HG03139 (cell line): ENCODE data around the gene NCKAP5.

ENCODE experiments used
- ATAC-seq: cut with Tn5 transposase; IDR thresholded peaks from one replicate; pipeline ENCODE4 v1.9.1; 2021; ENCODE audit not compliant: unreplicated experiment

The NCKAP5 gene

DNA sequence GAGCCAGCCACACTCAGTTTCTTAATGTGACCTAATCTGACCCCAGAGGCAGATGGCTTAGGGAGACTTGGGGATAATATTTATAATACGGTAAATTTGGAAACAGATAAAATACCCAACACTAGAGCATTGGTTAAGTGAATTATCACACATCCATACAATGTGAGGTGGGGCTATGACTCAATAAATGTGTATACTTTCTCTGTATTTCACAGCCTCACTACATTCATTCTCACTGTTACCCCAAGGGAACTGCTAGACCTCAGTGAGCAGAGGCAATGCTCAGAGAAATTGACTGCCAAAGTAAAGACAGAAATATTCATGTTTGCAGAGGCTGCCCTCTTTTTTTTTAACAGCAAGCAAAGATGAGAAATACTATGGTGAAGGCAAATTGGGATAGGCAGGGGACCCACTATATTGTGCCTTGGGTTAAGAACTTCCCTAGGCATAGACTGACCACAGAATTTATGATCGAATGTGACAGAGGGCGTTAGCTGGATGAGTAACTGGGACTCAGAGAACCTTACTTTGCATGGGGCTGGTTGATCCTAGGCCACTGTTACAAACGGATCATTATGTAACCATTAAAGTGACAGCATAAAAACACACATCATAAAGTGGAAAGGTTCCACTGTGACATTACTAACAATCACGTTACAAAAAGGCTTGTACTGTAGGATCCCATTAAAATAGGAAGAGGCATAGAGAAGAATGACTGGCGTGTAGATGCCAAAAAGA, 652.3 kb downstream of the NCKAP5 start:
- ATAC-seq, result no peak

DNA sequence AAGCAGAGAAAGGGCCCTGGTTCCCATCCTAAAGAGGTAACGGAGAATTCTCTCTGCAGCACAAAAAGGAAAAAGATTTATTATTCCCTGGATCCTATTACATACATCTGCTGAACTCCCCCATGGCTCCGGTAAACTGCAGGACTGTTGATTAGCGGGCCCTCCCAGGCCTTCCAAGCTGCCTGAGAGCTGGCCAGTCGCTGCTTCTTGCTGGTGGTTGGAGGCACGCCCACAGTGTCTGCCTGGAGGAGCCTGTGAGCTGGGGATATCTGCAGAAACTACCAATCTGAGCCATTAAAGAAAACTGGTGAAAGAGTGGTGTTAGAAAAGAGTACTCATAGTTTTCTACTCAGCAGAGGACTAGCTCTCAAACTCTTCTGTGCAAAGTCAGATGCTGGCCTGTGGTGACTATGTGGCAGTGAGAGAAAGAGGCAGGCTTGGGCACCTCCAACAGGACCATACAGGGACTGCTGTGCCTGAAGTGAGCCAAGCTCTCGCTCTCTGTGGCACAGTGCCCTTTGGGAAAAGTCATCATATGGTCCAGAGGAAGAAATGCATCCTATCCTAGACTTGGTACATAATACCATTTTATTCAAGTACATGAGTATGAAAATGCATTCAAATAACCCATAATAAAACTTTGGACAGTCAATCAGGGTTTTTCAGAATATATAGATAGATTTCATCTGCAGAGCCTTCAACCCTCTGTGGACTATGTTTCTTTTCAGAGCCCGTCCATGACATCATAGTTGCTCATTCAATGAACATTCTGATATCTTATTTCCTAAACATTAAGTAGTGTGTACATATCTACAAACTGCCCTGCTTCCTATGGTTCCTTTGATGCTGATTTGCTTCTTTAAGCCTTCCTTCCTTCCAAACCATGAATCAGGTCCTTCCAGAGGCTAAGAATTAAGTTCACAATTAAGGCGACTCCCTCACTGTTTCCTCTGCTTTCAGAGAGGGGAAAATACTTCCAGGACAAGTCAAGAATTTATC, 656.2 kb downstream of the NCKAP5 start:
- ATAC-seq, result no peak

DNA sequence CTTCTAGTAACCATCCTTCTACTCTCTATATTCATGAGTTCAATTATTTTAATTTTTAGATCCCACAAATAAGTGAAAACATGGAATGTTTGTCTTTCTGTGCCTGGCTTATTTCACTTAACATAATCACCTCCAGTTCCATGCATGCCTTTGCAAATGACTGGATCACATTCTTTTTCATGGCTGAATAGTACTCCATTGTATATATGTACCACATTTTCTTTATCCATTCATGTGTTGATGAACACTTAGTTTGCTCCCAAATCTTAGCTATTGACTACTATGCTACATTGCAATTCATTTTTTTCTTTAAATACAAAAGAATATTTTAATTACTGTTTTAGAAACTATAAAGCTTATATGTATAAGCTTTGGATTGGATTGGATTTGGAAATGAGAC, 657.8 kb downstream of the NCKAP5 start:
- no peak for ATAC-seq

DNA sequence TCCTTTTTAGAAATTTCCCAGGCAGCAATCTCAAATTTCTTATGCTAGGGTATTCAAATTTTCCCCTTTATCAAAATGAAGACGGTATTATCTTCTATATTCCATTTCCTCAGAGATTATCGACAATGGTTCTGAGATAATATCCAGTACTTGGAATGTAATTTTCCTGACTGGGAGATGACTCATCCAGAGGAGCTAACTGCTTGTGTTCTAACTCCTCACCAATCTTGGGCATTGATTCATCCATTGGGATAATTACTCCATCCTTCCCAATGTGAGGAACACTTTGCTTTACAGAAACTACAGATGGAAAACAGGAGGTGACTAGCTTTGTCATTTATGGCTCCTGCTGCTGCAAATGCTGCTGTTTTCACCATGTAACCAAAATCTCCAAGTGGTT, 658.8 kb downstream of the NCKAP5 start:
- no peak for ATAC-seq

DNA sequence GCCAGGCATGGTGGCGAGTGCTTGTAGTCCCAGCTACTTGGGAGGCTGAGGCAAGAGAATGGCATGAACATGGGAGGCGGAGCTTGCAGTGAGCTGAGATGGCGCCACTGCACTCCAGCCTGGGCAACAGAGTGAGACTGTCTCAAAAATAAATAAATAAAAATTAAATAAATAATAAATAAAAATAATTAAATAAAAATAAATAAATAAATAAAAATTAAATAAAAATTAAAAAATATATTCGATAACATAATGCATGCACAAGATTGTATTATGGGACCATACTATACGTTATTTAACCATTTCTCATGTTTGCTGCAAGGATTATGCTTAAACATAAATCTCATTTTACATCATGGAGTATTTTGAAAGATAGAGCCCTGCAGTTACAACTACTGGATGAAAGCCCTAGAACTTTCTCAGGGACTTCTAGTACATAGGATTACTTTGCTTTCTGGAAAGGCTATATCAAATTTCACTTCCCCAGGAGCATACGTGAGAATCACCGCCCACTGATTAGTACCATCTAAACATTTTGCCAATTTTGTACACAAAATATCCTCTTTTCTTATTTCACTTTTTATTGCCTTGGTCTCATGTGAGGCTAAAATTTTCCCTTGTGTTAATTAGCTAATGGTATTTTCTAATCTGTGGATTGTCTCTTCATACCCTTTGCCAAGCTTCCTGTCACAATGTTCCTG, 664.0 kb downstream of the NCKAP5 start:
- ATAC-seq, result no peak

DNA sequence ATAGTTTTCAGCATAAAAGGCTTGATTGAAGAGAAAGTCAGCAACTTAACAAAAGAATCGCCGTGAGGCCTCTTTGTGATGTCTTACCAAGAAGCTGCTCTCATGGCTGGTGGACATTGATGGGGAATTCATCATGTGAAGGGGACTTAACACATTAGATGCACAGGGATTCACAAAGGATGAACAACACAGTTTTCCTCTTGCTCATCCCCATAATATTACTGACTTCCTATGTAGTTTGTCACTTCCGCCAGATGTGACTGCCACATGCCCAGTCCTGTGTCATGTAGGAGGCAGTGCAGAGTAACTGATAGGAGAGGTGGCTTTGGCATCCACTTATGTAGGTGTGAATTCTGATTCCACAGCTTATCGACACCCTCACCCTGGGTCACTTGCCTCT, 665.6 kb downstream of the NCKAP5 start:
- ATAC-seq, result no peak

DNA sequence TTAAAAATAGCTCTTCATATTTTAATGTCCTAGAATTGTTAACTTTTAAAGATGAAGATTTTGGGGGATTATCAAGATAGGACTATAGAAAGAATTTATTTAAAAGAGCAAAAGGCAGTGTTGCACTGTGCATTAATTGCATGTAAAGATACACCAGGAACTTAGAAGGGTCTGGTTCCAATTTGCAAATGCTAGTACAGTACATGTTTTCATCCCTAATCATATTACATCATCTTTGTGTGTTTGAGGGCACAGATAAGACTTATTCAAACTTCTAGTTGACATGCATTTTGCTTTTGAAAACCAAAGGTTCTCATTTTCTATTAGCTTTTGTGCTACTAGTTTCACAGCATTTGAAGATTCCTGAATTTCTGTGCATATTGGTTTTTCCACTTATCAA, 666.6 kb downstream of the NCKAP5 start:
- no peak for ATAC-seq

DNA sequence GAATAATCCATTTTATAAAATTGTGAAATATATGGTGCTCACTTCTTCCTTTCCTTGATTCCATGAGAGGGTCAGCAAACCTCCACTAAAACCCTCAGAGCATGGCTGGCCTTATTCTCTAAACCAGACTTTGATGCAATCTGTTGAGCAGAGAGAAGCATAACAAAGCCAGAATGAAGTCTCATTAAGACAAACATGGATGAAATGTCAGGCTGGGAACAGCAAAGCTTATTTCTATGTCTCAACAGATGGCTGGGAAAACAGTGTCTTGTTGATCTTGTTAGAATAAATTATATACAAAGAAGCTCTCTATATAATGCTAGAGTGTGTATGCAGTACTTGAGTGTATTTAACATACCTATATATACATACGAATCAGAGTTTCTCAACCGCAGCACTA, 671.2 kb downstream of the NCKAP5 start:
- no peak for ATAC-seq

DNA sequence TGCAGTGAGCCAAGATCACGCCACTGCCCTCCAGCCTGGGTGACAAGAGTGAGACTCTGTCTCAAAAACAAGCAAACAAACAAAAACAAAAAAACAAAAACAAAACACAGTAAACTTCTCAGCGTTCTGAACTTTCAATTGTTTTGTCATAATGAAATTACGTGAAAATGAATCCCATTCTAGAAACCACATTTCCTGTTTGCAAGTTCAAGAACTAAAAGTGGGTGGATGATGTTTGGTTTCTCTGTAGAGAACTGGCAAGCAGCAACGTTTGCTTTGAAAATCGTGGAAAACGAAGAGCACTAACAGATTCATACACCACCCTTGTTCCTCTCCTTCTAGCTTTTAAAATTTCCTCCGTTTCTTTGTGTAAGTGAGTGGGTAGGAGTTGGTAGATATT, 672.2 kb downstream of the NCKAP5 start:
- no peak for ATAC-seq

DNA sequence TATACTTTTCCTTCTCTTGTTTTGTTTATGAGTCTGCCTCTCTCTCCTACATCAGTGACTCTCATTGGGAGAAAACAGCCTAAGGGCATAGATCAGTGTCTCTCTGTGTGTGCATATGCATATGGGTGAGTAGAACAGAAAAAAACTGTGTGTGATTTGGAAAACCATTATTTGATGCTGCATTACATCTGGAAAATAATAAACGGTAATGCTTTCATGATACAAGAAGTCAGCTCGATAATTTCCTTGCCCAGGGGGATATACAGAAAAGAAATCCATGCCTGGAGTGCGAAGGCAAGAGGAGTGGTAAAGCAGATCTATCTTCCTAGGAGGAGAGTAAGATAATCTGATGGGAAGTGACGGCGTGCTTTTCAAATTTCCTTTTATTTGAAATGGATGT, 676.8 kb downstream of the NCKAP5 start:
- no peak for ATAC-seq

DNA sequence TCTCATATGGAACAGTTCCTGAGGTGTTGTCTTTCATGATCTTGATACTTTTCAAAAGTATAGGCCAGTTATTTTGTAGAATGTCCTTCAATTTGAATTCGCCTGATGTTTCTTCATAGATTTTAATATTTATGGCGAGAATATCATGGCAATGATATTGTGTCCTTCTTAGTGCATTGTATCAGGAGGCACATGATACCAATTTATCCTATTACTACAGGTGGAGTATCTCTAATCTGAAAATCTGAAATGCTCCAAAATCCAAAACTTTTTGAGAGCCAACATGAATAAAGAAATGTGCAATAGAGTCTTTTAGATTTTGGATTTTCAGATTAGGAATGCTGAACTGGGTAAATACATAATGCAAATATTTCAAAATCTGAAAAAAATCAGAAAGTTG, 681.7 kb downstream of the NCKAP5 start:
- no peak for ATAC-seq

DNA sequence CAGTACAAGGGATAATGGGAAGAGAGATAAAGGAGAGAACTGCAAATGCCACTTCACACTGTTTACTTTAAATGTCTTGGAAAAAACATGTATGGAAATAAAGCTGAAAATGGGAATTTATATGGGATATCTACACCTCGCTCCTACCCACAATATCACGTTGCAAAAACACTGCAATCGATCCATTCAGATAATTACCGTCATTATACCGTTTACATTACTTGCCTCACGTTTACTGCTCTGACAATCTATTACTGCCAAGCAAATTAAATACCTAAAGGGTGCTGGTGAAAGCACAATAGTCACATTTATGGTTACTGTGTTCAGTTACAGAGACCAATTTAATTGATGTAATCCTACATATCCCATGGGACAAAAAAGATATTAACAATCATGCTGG, 683.6 kb downstream of the NCKAP5 start:
- ATAC-seq, result no peak

DNA sequence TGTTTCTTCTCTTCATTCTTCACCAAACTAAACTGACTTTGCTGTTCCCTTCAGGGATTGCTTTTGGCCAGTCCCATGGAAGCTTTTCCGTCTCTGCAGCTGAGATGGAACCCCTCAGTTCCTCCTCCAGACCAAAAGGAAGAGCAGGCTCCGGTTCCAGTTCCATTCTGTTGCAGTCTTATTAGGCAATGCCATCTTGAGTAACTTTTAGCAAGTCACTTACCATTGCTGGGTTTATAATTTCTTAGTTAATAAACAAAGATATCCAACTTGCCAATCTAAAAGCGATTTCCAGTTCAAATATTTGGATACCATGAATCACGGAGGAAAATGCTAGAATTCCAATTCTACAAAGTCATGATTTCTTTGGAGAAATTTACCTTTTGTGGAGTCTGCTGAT, 684.0 kb downstream of the NCKAP5 start:
- no peak for ATAC-seq

DNA sequence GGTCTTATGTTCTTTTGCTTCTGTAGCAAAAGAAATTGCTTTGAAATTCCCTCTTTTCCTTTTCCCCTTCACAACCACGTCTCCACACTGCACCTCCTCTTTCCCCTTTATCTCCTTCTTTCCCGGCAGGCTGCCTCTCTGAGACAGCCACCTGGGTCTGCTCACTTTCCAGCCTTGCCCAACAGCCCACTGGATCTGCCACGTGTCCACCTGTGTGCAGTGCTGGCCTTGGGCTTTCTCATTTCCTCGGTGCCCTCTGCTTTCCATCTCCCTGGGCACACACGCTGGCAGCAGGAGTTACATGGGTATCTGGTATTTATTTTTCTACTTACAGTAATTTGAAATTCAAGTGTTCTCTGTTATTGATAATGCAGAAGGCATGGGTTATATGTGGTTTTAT, 684.8 kb downstream of the NCKAP5 start:
- ATAC-seq, result no peak

DNA sequence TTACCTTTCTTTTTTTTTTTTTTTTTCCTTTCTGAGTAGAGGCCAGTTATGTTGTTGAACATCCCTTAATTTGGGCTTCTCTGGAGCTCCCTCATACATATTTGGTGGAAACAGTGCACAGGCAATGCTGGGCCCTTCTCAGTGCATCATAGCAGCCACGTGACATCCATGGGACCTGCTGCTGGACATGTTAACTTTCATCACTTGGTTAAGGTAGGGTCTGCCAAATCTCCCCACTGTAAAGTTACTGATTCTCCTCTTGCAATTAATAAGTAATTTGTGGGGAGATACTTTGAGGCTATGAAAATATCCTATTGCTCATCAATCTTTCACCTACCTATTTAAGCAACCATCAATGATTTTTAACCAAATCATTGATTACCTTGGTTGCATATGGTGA, 686.7 kb downstream of the NCKAP5 start:
- no peak for ATAC-seq

DNA sequence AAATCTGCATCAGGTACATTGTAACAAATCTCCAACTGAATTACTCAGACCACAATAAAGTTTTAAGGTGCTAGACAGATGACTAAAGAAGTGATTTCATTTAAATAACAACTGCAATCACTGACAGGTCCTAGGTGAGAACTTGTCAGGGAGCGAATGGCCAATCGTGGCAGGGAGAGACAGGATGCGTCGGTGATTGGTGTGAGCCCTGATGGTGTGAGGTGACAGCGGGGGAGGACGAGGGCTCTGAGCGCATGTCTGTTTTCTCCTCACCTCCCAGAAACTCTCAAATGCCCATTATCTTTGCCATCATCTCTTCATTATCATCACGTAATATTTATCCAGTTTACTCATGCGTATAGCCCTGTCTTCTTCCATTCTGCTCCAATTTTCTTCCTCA, 690.3 kb downstream of the NCKAP5 start:
- ATAC-seq, result no peak

DNA sequence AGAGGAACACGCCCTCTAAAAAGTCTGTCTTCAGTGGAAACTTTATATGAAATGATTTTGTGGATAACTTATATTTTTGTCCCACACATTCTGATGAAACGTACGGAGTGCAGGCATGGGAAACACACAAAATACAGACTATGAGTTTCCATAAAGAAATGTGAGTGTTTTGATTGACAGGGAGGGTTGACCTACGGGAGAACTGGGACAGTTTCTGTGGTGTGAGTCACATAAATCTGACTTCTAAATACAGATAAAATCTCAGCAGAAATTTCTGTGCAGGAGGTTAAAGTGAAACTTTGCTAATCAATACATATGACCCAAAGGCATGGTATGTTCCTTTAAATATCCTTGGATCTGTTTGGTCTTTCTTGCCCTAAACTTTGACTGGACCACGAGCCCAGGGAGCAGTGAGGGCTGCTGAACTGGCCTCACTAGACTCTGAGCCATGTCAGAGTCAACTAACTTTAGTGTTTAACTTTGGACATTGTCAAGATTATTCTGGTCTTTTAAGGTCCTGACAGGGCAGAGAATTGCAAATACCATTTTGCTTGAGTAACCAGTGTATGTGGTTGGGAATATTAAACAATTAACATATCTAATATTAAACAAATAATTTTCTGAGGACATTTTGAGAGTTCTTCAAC, 691.4 kb downstream of the NCKAP5 start:
- no peak for ATAC-seq

DNA sequence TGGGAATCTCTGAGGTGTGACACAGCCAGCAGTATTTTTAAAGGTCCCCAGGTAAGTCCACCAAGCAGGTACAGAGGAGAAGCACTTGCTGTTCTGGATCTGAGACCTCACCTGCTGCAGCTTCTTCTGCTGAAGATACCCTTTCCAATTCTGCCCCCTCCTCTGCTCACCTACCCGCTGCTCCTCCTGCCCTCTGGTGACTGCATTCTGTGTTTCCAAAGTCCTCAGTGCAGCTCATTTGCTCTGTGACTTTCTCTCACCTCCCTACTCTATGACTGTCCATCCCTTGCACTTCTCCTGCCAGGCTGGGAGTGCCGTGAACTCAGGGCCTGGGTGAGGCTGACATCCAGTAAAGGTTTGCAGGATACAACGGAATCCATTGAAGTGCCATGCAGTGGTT, 693.1 kb downstream of the NCKAP5 start:
- ATAC-seq, result no peak

DNA sequence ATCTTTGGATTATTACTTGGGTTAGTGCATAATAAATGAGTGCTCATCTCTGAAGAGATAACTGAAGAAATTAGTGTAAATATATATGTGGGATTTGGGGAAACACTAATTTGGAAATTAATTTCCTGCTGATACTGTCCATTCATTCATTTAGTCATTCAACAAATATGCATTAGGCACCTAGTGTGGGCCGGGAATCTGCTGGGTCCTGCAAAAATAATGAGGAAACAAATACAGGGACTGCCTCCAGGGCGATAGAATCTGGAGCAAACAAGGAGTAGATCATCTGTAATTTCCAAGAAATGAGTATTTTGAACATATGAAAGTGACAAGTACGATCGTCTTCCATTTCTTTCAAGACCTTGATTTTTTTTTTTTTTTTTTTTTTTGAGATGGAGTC, 694.5 kb downstream of the NCKAP5 start:
- ATAC-seq, result no peak

DNA sequence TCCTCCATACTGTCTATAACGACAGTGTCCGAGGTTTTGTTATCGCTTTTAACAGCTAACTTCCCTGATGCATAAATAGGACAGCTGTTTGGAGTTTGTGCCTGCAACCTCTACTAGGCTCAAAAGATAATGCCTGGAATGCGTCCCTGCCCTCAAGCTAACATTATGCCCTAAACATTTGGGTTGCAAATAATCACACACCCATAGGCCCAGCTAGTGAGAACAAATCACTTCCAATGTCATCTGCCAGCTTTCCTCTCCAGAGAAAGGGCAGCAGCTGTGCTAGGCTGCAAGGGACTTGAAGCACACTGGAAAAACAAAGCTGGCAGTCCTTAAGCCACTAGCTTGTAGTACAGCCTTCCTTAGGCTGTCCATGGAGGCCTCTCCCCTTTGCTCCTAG, 696.4 kb downstream of the NCKAP5 start:
- no peak for ATAC-seq

DNA sequence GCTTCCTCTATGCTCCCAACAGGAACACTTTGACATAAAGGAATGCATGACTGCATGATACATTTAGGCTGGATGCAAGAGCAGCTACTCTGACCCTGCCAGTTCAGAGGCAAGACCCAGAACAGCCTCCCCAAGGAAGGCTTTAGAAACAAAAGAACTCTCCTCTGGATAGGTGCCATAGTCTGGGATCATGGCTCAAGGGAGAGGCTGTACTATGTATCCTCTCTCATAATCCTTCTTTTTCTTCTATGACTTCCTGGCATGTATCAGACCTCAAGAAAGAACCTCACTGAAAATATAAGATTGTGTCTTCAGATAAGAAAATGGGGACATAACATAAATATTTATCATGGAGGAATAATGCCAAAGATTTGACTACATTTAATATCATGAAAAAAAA, 704.3 kb downstream of the NCKAP5 start:
- no peak for ATAC-seq
